KOPT-K1 (cell line): ENCODE results near the gene IPO13.

ENCODE experiments used
- H3K27ac ChIP-seq: fragments of 200-600 bp; sonication (generic); 2 replicates; pipeline ENCODE4 v1.5.1; 2016; ENCODE audit warnings: antibody characterized with exemption, mild to moderate bottlenecking, low read depth, low read length; ENCODE audit not compliant: poor library complexity, severe bottlenecking
- H3K36me3 ChIP-seq: fragments of 200-600 bp; sonication (generic); 2 replicates; pipeline ENCODE4 v1.5.1; 2017; ENCODE audit warnings: antibody characterized with exemption, mild to moderate bottlenecking, low read length, moderate library complexity; ENCODE audit not compliant: insufficient read depth
- H3K9me3 ChIP-seq: fragments of 200-600 bp; sonication (generic); 2 replicates; pipeline ENCODE4 v1.5.1; 2017; ENCODE audit warnings: antibody characterized with exemption, low read length, mild to moderate bottlenecking; ENCODE audit not compliant: insufficient read depth, poor library complexity, severe bottlenecking

The IPO13 gene

GRCh38 chr1:43991476-43992231 lies 44.9 kb downstream of the IPO13 start, which contains the start of gene CCDC24:
Gene CCDC24, plus strand, starts transcription at chr1:43991599. Its CDS starts 280 bp downstream, at chr1:43991879.
- Histone ChIP-seq H3K36me3 (no peaks in the 10 kb centered on the region), H3K9me3 (no peaks in the 10 kb centered on the region), H3K27ac (peak within 1 kb of the TSS; percentile 11)

GRCh38 chr1:43992232-43992995 lies 45.7 kb downstream of the IPO13 start:
- no peaks in the 10 kb centered on the region for H3K9me3 ChIP-seq
- H3K27ac ChIP-seq = no peak overlapping the region
- H3K36me3 ChIP-seq = no peaks in the 10 kb centered on the region

DNA sequence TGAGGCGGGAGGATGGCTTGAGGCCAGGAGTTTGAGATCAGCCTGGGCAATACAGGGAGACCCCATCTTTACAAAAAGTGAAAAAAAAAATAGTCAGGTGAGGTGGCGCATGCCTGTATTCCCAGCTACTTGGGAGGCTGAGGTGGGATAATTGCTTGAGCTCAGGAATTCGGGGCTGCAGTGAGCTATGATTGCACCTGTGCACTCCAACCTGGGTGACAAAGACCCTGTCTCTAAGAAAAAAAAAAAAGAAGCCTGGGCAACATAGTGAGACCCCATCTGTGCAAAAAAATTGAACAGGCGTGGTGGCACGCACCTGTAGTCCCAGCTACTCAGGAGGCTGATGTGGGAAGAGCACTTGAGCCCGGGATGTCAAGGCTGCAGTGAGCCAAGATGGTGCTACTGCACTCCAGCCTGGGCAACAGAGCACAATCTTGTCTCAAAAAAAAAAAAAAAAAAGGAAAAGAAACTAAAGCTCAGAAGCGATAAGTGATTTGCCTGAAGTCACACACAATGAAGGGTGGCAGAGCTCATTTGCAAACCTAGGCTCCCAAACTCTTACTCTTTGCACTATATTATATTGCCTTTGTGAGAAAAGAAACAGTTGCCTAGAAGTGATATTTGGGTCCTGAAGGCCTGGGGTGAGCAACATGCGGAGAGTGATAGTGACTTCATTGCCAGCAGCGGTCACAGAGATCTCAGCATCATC lies 46.6 kb downstream of the IPO13 start:
- Histone ChIP-seq H3K9me3 (no peaks in the 10 kb centered on the region), H3K27ac (no peak overlapping the region), H3K36me3 (no peaks in the 10 kb centered on the region)

GRCh38 chr1:43994071-43994470 lies 47.3 kb downstream of the IPO13 start:
- Histone ChIP-seq H3K36me3 (no peaks in the 10 kb centered on the region), H3K27ac (no peak overlapping the region), H3K9me3 (no peaks in the 10 kb centered on the region)

DNA sequence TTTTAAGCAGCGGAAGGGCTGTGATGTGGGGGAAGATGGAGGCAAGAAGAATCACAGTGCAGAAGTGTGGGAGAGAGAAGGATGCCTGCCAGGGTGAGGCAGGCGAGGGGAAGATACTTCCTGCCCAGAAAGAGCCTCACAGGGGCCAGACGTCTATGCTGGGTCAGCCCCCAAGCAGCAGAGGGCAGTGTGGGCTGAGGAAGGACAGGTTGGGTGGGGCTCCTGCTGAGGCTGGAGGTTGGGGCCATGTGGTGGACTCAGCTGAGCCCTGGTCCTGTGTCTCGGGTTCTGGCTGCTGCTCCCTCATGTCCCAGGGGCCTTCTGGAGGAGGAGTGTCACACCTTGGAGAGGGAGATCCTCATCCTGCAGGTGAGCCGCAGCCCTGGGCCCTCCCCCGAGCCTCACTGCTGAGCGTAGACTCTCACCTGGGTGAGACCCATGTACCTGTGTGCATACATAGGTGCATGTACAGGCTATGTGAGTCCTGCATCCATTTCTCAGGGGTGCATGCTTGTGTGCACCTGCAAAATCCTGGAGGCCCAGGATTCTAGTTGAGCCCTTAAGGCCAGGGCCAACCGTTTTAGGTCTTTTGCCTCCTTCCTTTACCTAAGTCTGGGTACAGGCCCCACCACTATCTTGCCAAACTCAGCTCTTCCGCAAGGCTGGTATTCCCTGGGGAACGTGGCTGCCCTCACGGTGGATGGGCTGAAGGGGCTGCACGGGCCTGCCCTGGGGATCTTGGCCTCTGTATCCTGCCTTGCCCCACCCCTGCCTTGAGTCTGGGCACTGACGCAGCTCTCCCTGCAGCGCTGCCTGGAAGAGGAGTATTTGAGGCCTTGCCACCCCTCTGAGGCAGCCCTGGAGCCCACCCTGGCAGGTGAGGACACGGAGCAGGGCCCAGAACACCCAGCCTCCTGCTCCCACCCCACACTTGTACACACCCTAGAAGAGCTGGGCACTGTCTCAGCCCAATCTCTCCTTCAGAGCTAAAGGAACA lies 48.3 kb downstream of the IPO13 start:
- Histone ChIP-seq H3K36me3 (no peaks in the 10 kb centered on the region), H3K9me3 (no peaks in the 10 kb centered on the region), H3K27ac (no peak overlapping the region)

DNA sequence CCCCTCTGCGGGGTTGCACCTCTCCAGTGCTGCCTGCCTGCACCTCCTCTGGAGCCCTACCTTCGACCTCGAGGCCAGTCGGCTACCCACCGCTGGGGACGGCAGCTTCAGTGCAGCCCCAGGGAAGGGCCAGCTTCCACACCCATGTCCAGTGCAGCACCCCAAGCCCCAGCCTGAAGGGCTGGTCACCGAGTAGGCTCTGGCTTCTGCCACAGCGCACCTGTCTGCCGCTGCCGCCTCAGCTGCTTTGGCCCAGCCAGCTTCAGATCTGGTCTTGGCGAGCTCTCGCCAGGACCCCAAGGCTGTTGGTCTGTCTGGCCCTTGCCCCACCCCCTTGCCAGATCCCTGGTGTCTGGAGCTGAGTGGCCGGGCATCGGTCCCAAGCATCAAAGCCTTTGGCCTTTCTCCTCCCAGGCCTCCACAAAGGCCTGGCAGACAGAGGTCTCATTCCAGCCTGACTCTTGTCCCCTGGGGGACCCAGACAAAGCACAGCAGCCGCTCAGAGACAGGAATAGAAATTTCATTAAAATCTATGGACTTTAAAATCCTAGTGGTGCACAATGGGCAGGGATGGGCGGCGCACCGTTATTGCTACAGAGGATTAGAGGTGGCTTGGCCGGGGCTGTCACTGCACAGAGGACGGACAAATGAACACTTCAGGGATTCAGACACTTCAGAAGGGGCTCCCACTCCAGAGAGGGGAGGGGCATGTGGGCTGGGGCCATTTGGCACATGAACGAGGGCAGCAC lies 49.4 kb downstream of the IPO13 start:
- Histone ChIP-seq H3K36me3 (no peaks in the 10 kb centered on the region), H3K27ac (no peak overlapping the region), H3K9me3 (no peaks in the 10 kb centered on the region)

- no peaks in the 10 kb centered on the region for H3K36me3 ChIP-seq
- no peak overlapping the region for H3K27ac ChIP-seq
- H3K9me3 ChIP-seq = no peaks in the 10 kb centered on the region
Observed at GRCh38 chr1:43996733-43997115, 50.0 kb downstream of the IPO13 start.

GRCh38 chr1:43997295-43997999 lies 50.7 kb downstream of the IPO13 start:
- Histone ChIP-seq H3K36me3 (no peaks in the 10 kb centered on the region), H3K27ac (no peak overlapping the region), H3K9me3 (no peaks in the 10 kb centered on the region)

GRCh38 chr1:43998000-43998378 lies 51.2 kb downstream of the IPO13 start:
- H3K36me3 ChIP-seq = no peaks in the 10 kb centered on the region
- no peaks in the 10 kb centered on the region for H3K9me3 ChIP-seq
- H3K27ac ChIP-seq = no peak overlapping the region

DNA sequence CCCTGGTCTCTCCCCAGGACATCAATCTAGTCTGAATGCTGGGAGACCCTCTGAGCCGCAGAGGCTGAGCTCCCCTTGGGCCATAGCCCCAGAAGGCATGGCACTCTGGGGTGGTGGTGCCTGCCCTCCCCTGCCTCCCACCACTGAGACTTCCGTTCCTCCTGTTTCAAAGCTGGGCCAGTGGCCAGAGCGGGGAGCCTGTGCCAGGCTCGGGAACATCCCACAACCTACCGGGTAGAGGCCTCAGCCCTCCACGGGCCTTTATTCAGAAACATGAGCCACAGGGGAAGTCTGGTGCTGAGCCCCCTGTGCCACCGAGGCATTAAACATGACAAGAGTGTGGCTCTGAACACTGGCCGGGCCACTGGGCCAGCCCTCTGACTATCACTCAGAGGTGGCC lies 52.7 kb downstream of the IPO13 start:
- H3K27ac ChIP-seq = no peak overlapping the region
- no peaks in the 10 kb centered on the region for H3K36me3 ChIP-seq
- no peaks in the 10 kb centered on the region for H3K9me3 ChIP-seq

GRCh38 chr1:44000122-44000665 lies 53.4 kb downstream of the IPO13 start:
- no peaks in the 10 kb centered on the region for H3K36me3 ChIP-seq
- H3K9me3 ChIP-seq = no peaks in the 10 kb centered on the region
- no peak overlapping the region for H3K27ac ChIP-seq

GRCh38 chr1:44002165-44002564 lies 55.4 kb downstream of the IPO13 start:
- no peaks in the 10 kb centered on the region for H3K36me3 ChIP-seq

GRCh38 chr1:44002606-44003157 lies 55.9 kb downstream of the IPO13 start:
- no peaks in the 10 kb centered on the region for H3K36me3 ChIP-seq
- H3K9me3 ChIP-seq = no peaks in the 10 kb centered on the region
- no peak overlapping the region for H3K27ac ChIP-seq

More at GRCh38 chr1:44002165-44002564, 55.4 kb downstream of the IPO13 start:
- Histone ChIP-seq H3K9me3 (no peaks in the 10 kb centered on the region), H3K27ac (no peak overlapping the region)
